Lower leg skin (tissue), 4 donors: Measurements from ENCODE around the gene ROBO1. TPM values are rescaled to one million over a fixed set of nuclear protein-coding genes. Genes with fewer than 3 reads are reported as not detected.

ENCODE experiments used
- DNase-seq, 2 donors: peaks; one replicate each; pipeline ENCODE4 v3.0.0-alpha.2; 2019; ENCODE audit warnings: low spot score in 2 of 2
- H3K4me3 ChIP-seq: fragments of 200-600 bp; sonication (generic); 2 replicates; pipeline ENCODE4 v1.5.1; 2017; ENCODE audit warnings: mild to moderate bottlenecking, low read depth; ENCODE audit not compliant: poor library complexity, severe bottlenecking
- POLR2A ChIP-seq, 2 donors: fragments of 450-650 bp; IDR thresholded peaks; one replicate each; pipeline ENCODE4 v1.6.1; 2016 to 2017; ENCODE audit warnings: antibody characterized with exemption in 2 of 2, mild to moderate bottlenecking in 1 of 2, moderate library complexity in 1 of 2
- WGBS, 2 donors: methylation state at CpG; one replicate each; pipeline ENCODE4 v1.1.5; 2018; 5-methylcytosine and 5-hydroxymethylcytosine counted together
- intact Hi-C: fragments of 100-400 bp; cut with DNase I; formaldehyde crosslinking; loops from one replicate; pipeline ENCODE4 v1.15.0; 2023; ENCODE audit warnings: low total_unique reads
- total RNA-seq, 4 donors: library from RNA; depleted of rRNA; stranded (reverse); fragments of >200 nt; gene quantifications; one replicate each; pipeline ENCODE4 v1.1.0, GENCODE V29; 2016
- TF ChIP-seq, protein P1 (sequence below), 3 donors: fragments of 450-650 bp; IDR thresholded peaks; one replicate each; pipeline ENCODE4 v1.5.1; 2016; ENCODE audit warnings: antibody characterized with exemption in 3 of 3, mild to moderate bottlenecking in 3 of 3, moderate library complexity in 2 of 3

Gene ROBO1
- total RNA-seq, 4 donors from 2014 or later, result 26.3 to 60.0 (median 51.0) TPM

DNA sequence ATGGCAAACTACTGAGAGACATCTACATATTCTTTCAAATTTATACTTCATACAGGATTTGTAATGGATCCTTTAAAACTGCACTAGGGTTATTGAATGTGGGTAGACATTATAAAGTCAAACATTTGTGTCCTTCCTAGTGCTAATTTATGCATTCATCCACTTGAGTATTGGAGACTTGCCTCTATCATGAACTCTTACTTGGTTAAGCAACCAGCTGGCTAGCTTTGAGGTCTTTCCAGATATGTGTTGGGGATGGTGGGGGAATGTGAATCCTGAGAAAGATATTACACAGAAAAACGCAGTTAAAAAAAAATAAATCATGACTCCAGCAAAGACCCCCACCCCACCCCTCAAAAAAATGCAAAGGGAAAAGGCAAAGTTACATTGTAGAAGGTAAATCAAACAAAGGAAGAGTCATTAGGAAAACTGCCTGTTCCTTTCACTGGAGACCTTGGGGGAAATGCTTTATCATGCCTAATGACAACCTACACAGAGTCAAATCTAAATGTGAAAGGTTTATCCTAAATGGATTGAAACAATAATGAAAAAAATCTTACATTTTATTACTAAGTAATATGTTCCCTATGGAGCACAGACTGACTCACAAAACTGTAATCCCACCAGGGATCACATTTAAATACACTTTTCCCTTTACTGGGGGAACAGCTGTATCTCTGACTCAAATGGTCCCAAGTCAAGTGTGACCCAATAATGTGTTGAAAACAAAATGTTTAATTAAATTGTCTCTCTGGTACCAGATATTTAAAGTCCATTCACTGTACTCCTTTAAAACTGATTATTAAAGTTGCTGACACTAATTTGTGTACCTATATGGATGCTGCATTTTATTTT, 522.3 kb downstream of the ROBO1 start:
- no peak for DNase-seq
- intact Hi-C loops, result no loop called here
- TF ChIP-seq POLR2A (IDR thresholded peaks at IDR 0.05), result no peak
- TF ChIP-seq, protein P1, sequence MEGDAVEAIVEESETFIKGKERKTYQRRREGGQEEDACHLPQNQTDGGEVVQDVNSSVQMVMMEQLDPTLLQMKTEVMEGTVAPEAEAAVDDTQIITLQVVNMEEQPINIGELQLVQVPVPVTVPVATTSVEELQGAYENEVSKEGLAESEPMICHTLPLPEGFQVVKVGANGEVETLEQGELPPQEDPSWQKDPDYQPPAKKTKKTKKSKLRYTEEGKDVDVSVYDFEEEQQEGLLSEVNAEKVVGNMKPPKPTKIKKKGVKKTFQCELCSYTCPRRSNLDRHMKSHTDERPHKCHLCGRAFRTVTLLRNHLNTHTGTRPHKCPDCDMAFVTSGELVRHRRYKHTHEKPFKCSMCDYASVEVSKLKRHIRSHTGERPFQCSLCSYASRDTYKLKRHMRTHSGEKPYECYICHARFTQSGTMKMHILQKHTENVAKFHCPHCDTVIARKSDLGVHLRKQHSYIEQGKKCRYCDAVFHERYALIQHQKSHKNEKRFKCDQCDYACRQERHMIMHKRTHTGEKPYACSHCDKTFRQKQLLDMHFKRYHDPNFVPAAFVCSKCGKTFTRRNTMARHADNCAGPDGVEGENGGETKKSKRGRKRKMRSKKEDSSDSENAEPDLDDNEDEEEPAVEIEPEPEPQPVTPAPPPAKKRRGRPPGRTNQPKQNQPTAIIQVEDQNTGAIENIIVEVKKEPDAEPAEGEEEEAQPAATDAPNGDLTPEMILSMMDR (IDR thresholded peaks at IDR 0.05), result no peak
- H3K4me3 ChIP-seq, result no peak overlapping the region
- 38% methylated on average over 1 of the region's 1 CpG for WGBS, 2 donors

GRCh38 chr3:79236496-79236895, 531.3 kb downstream of the ROBO1 start:
- H3K4me3 ChIP-seq, result no peak overlapping the region
- WGBS, 2 donors, result 76 to 84% methylated on average over 1 of the region's 1 CpG
- no peak for DNase-seq
- intact Hi-C loops, result no loop called here
- no peak for TF ChIP-seq POLR2A (IDR thresholded peaks at IDR 0.05)
- TF ChIP-seq, protein P1 (IDR thresholded peaks at IDR 0.05), result no peak

DNA sequence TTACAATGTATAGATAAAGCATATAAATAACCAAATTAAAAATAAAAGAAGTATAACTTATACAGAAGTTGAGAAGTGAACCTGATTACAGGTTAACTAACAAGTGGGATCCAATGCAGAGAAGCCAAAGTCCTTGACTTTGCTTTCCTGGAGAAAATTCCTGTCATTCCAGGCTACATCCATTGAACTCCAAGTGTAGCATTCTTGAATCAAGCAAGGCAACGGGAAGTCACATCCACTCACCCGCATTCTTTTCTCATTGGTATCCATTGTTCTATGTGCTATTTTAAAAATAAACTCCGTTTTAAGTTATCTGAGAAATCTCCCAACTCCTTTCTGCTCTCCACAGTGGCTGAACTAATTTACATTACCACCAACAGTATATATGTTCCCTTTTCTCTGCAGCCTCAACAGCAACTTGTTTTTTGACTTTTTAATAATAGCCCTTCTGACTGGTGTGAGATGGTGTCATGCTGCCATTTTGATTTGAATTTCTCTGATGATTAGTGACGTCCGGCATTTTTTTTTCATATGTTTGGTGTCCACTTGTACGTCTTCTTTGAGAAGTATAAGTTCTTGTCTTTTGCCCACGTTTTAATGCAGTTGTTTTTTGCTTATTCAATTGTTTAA, 534.3 kb downstream of the ROBO1 start:
- WGBS, 2 donors, result 86 to 88% methylated on average over 7 of the region's 7 CpGs
- no peak for TF ChIP-seq POLR2A (IDR thresholded peaks at IDR 0.05)
- TF ChIP-seq, protein P1 (IDR thresholded peaks at IDR 0.05), result no peak
- intact Hi-C loops, result no loop called here
- H3K4me3 ChIP-seq, result no peak overlapping the region
- DNase-seq, result no peak

GRCh38 chr3:79230266-79230665, 537.5 kb downstream of the ROBO1 start:
- intact Hi-C loops, result no loop called here
- 93 to 95% methylated on average over 1 of the region's 1 CpG for WGBS, 2 donors
- no peak overlapping the region for H3K4me3 ChIP-seq
- DNase-seq, result no peak
- TF ChIP-seq POLR2A (IDR thresholded peaks at IDR 0.05), result no peak
- TF ChIP-seq, protein P1 (IDR thresholded peaks at IDR 0.05), result no peak

DNA sequence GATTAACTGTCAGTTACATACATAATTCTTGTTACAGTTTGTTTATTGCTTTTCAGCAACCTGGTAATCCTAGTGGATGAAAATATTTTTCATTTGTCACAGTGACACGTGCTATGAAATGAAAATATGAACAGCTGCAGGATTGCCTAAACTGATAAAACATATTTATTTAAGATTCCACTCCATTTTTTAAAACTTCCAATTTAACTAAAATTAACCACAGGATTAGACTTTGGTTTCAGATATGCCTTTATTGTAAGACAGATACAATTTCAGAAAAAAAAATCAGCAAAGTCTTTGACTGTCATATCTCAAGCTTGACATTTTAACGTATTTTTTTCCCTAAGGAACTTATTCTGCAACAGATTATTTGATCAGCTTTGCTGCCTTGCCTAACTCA, 550.7 kb downstream of the ROBO1 start:
- intact Hi-C loops, result no loop called here
- TF ChIP-seq, protein P1 (IDR thresholded peaks at IDR 0.05), result no peak
- TF ChIP-seq POLR2A (IDR thresholded peaks at IDR 0.05), result no peak
- no peak overlapping the region for H3K4me3 ChIP-seq
- DNase-seq, result no peak
- 49 to 54% methylated on average over 2 of the region's 2 CpGs for WGBS, 2 donors
